Neuron (in vitro differentiated cells): Measurements from ENCODE around the gene RNPEPL1.

ENCODE experiments used
- H2AFZ ChIP-seq: one replicate; pipeline ENCODE4 v1.6.1; 2013; ENCODE audit warnings: low read depth, mild to moderate bottlenecking, inconsistent platforms, low read length, moderate library complexity
- H3K27me3 ChIP-seq: one replicate; pipeline ENCODE4 v1.6.1; 2013; ENCODE audit warnings: low read length; ENCODE audit not compliant: insufficient read depth
- H3K36me3 ChIP-seq: one replicate; pipeline ENCODE4 v1.6.1; 2013; ENCODE audit warnings: low read length; ENCODE audit not compliant: insufficient read depth
- H3K4me1 ChIP-seq: one replicate; pipeline ENCODE4 v1.6.1; 2013; ENCODE audit warnings: low read length; ENCODE audit not compliant: insufficient read depth
- H3K4me3 ChIP-seq: 2 replicates; pipeline ENCODE4 v1.5.1; 2013; ENCODE audit warnings: mild to moderate bottlenecking, low read length, moderate library complexity
- H3K9me3 ChIP-seq: one replicate; pipeline ENCODE4 v1.6.1; 2013; ENCODE audit warnings: low read length

The RNPEPL1 gene

DNA sequence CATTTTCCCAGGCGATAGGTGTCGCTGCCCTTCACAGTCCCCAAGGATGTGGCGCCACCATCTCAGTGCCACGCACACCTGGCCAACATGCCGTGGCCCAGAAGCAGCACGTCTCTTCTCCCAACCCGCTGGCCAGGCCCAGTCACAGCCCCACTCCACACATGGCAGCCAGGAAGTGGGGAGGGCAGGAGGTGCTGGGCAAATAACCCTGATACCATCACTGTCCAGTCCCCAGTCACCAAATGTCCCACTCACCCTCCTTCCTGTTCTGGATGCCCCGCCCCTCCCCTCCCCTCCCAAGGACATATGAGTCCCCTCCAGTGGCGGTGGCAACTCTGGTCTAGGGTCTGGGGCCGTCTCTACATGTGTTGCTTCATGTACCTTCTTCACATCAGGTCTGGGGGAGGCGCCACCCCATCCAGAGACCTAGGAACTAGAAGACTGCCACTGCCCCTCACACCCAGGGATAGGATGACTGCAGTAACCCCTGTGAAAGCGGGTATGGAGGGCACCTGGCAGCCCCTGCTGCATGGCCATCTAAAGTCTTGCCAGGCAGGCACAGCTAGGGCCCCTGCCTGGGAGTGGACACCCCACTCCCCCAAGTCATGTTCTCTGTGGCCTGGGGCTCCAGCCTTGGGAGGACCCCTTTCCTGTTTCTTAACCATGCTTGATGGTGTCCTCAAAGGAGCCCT is 10.9 kb downstream of the RNPEPL1 start:
- Histone ChIP-seq H3K4me3 (no peak overlapping the region), H3K9me3 (peaks cover 4% of the 10 kb centered on the region), H3K4me1 (no peaks in the 10 kb centered on the region), H2AFZ (no peak overlapping the region), H3K27me3 (no peaks in the 10 kb centered on the region), H3K36me3 (peaks cover 24% of the 10 kb centered on the region)

DNA sequence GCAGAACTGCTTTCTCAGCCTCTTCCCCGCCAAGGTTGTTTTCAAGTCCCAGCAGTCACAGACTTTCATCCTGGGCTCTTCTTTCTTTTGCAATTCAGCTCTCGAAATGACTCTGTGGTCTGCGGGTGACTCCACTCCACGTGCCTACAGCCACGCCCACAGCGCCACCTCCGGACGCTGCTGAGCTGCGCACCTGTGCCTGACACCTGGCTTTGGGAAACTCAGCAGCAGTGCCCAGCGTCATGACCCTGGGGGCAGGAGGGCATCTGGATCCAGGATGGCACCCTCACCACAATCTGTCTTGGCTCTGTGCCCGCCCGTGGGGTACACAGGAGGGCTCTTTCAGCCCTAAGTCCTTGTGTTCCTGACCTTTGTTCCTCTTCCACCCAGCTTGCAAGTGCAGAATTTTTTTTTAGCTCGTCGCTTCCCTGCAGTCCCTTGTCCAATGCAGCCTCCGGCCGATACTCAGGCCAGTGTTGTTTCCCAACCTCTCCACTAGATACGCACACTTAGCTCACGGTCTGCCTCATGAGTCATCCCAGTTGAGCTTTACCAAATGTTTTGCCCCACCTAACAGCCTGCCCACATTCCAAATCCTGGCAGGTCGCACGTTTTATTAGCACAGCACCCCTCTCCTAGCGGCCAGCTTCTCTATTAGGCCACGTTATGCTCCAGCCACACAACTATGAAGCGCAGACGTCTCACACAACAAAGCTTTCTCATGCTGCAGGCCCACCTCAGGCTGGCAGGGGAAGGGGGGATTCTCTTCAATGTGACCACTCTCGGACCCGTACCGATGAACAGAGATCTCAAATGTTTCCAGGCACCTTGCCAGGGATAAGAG is 11.7 kb downstream of the RNPEPL1 start:
- peaks cover 17% of the 10 kb centered on the region for H3K36me3 ChIP-seq
- H3K9me3 ChIP-seq = peaks cover 4% of the 10 kb centered on the region
- peaks cover 4% of the 10 kb centered on the region for H3K4me1 ChIP-seq
- H3K27me3 ChIP-seq = no peaks in the 10 kb centered on the region
- no peak overlapping the region for H3K4me3 ChIP-seq
- H2AFZ ChIP-seq = no peak overlapping the region

DNA sequence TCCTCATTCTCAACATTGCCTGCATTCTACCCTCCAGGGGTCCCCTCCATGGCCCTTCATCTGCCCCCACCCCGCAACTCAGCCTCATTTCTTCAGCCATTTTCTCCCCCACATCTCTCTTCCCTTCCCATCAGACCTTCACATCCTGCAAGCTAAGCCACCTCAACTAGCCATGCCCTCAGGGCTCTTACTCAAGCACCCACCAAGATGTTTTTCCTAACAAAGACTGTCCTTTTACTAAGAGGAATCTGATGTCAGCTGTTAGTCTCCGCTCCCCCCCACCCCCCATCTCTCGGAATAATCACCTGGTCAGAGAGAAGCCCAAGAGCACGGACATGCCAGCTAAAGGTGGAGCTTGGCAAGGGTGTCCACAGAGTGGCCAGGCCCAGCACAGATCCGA is 13.5 kb downstream of the RNPEPL1 start:
- Histone ChIP-seq H3K36me3 (peaks cover 9% of the 10 kb centered on the region), H3K27me3 (no peaks in the 10 kb centered on the region), H3K4me3 (no peak overlapping the region), H2AFZ (no peak overlapping the region), H3K4me1 (peaks cover 12% of the 10 kb centered on the region), H3K9me3 (peaks cover 4% of the 10 kb centered on the region)

DNA sequence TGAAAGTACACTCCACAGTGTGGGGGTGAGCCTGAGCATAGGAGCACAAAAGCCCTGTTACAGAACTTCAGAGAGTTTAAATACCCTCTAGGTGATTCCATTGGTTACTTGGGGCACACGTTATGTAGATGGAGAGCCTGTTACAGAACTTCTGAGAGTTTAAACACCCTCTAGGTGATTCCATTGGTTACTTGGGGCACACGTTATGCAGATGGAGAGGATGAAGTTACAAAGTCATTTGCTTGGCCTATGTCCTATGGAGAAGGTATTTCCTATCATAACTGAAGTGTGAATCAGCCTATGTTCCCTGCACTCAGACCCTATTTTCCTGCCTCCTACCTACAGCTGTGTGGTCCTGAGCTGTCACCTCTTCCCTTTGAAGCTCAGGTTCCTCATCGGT is 14.5 kb downstream of the RNPEPL1 start:
- Histone ChIP-seq H3K4me3 (no peak overlapping the region), H3K4me1 (peaks cover 19% of the 10 kb centered on the region), H3K27me3 (no peaks in the 10 kb centered on the region), H3K9me3 (peaks cover 4% of the 10 kb centered on the region), H2AFZ (no peak overlapping the region), H3K36me3 (peaks cover 5% of the 10 kb centered on the region)

DNA sequence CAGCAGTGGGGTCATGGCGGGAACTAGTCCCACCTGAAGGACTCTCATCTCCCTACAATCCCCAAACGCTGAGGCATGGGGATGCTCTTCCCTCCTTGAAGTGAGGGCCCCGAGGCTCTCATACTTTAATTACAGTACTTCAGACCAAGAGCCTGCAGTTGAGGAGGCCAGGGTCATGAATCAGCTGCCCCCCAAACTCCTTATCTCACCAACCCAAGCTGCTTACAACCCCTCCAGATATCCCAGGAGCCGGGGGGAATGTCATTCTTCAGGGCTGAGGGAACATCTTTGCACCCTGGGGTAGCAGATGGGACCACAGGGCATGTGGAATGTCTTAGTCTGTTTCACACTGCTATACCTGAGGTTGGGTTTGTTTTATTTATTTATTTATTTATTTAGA is 15.5 kb downstream of the RNPEPL1 start:
- H3K9me3 ChIP-seq = peaks cover 4% of the 10 kb centered on the region

DNA sequence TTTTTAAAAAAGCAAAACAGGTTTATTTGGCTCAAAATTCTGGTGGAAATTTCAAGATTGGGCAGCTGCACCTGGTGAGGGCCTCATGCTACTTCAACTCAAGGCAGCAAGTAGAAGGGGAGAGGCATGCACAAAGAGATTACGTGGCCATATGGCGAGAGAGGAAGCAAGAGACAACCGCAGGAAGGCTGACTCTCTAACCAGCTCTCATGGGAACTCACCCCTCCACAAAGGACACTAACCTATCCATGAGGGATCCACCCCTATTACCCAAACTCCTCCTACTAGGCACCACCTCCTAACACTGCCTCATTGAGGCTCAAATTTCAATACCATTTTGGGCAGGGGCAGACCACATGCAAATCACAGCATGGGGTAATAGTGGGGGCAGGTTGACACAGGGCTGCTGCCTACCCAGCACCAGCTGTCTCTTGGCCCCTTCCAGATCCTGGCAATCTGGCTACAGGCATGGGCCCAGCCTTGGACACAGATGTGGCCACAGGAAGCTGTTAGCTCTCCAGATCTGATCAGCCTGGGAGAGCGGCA is 16.3 kb downstream of the RNPEPL1 start:
- Histone ChIP-seq H3K27me3 (no peaks in the 10 kb centered on the region), H3K9me3 (peaks cover 4% of the 10 kb centered on the region), H3K4me3 (peak overlapping the region; percentile 97), H3K36me3 (peaks cover 3% of the 10 kb centered on the region), H3K4me1 (peaks cover 29% of the 10 kb centered on the region), H2AFZ (no peak overlapping the region)

More for the DNA sequence above, 15.5 kb downstream of the RNPEPL1 start:
- H3K4me3 ChIP-seq = no peak overlapping the region
- H3K27me3 ChIP-seq = no peaks in the 10 kb centered on the region
- H3K4me1 ChIP-seq = peaks cover 29% of the 10 kb centered on the region
- no peak overlapping the region for H2AFZ ChIP-seq
- H3K36me3 ChIP-seq = no peaks in the 10 kb centered on the region

DNA sequence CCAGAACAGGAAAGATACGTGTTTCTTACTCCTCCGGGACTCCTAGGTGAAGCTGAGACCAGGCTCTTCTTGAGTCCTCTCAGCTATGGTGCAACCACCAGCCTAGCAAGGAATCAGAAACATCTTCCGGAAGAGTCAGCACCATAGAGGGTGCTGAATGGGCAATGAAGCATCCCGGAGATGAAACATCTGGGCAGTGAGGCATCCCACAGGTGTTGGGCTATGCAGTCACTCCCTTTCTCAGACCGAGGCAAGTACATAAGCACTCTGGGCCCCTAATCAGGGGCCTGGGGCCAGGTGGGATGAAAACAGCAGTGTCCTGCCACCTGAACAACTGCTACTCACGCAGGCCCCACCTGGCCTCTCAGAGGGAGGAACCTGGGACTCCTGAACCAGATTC is 16.8 kb downstream of the RNPEPL1 start:
- Histone ChIP-seq H3K27me3 (no peaks in the 10 kb centered on the region), H3K9me3 (peaks cover 4% of the 10 kb centered on the region), H3K4me3 (peak overlapping the region; percentile 97), H2AFZ (no peak overlapping the region), H3K36me3 (peaks cover 8% of the 10 kb centered on the region), H3K4me1 (peaks cover 29% of the 10 kb centered on the region)

DNA sequence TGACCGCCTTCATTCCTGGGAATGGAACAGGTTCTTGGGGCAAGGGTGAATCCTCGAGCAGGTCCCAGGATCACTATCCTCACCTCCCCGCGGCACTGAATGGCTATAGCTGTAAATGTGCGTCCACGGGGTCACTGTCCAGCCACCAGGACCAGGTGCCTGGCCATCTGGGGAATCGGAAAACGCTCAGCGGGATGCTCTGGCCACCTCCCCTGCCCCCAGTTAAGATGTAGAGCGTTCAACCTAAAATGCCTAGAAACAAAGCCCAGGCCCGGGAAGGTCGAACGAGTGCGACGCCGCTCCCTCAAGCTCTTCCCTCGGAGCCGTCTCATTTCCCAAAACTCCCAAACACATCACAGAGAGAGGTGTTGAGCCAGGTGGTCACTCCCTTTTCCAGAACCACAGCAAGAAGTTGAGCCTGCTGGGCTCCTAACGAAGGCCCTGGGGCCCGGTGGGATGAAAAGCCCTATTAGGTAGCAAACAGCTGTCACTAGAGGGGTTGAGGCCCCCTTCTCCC is 17.5 kb downstream of the RNPEPL1 start:
- peak overlapping the region; percentile 97 for H3K4me3 ChIP-seq
- H3K36me3 ChIP-seq = peaks cover 13% of the 10 kb centered on the region
- peaks cover 4% of the 10 kb centered on the region for H3K9me3 ChIP-seq
- no peaks in the 10 kb centered on the region for H3K27me3 ChIP-seq
- peak overlapping the region; percentile 55 for H2AFZ ChIP-seq
- peaks cover 29% of the 10 kb centered on the region for H3K4me1 ChIP-seq

DNA sequence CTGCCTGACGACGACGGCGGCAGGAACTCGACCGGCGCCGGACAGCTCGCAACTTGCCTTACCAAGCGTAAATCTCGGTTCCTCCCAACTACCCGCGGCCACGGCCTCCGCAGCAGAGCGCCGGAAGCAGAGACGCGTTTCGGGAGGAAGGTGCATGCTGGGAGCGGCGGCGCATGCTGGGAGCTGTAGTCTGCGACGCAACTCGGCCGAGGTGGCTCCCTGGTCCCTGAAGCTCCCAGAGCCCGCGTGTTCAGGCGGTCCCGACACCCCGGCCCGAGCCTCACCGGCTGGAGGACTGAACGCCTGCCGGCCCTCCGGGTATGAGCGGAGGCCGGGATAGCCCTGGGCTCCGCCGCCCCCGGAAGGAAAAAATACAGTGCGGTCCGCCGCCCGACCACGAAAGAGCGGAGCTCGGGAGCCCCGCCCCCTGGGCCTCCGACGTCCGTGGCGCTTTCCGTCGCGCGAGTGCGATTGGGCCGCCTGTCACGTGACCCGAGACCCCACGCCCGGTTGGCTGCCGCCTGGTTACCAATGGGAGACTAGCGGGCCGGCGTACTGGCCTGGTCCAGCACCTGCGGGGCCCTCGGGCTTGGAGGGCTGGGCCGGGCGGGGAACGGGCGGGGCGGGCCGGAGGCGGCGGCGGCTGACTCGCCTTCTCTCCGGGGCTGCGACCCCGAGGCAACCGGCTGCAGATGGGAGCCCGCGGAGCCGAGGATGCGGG is 18.1 kb downstream of the RNPEPL1 start, which contains the start of gene CAPN10:
CAPN10 (plus strand) TSS at position 537 of the 721 bp plus-strand sequence; CDS start at position 715, 178 bp downstream.
- H3K9me3 ChIP-seq = peaks cover 3% of the 10 kb centered on the region
- H3K27me3 ChIP-seq = no peaks in the 10 kb centered on the region
- H3K36me3 ChIP-seq = peaks cover 19% of the 10 kb centered on the region
- peaks cover 29% of the 10 kb centered on the region for H3K4me1 ChIP-seq
- H2AFZ ChIP-seq = peak within 1 kb of the TSS; percentile 55
- H3K4me3 ChIP-seq = peak within 1 kb of the TSS; percentile 97

DNA sequence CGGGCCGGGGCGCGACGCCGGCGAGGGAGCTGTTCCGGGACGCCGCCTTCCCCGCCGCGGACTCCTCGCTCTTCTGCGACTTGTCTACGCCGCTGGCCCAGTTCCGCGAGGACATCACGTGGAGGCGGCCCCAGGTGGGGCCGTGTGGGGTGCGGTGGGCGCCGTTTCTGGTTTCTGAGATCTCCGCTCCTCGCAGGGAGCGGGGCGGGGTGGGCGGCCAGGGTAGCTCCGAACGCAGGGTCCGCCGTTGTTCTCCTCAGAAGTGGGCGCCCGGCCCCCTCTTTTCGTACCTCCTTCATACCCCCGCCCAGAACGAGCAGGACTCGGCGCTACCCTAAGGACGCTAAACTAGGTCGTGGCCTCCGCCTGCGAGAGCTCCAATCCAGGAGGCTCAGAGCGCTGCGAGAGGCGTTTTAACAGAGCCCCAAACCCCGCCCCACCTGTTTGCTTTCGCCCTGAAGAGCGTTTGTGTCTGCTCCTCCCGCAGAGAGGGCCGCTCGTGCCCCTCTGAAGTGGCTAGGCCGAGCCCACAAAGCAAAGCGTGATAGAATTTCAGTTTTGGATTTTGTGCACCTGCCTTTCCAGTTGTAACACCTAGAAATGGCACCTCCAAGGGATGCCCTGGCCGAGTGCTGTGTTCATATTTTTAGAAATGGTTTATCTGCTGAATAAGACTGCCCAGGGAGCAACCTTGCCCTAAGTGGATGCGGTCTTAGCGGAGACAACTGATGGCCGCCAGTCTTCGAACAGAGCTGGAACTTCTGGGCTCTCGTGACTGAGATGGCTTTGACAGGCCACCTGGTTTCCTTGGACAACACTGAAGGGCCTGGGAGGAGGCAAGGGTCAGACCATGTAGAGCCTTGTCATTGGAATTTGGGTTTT is 18.9 kb downstream of the RNPEPL1 start:
- no peaks in the 10 kb centered on the region for H3K9me3 ChIP-seq
- no peaks in the 10 kb centered on the region for H3K27me3 ChIP-seq
- peak overlapping the region; percentile 55 for H2AFZ ChIP-seq
- H3K4me1 ChIP-seq = peaks cover 29% of the 10 kb centered on the region
- peaks cover 26% of the 10 kb centered on the region for H3K36me3 ChIP-seq
- peak overlapping the region; percentile 97 for H3K4me3 ChIP-seq

DNA sequence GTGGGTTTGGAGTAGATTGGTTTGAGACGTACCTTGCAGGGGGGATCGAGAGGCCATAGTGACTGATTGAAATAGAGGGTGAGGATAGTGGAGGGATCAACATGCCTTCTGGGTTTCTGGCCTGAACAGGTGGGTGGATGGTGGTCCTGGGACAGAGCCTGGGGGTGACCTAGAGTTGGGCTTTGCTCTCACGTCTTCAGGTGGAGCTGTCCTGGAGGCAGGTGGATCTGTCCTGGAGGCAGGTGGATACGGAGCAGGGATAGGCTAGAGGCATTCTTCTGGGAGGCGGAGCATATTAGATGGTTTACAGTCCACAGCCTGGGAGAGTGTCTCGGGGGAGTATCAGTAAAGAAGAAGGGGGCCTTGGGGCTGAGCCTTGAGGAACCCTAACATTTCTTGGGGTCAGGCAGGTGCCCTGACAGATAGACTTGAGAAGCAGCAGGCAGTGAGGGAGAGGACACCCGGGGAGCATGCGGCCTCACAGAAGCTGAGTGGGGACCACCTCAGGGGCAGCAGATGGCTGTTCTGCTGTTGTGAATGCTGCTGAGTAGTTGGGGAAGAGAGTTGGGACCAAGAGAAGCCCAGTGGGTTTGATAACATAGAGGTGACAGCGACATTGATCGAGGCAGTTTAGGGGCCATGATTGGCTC is 19.8 kb downstream of the RNPEPL1 start:
- H2AFZ ChIP-seq = no peak overlapping the region
- H3K9me3 ChIP-seq = no peaks in the 10 kb centered on the region
- H3K4me3 ChIP-seq = peak overlapping the region; percentile 97
- H3K4me1 ChIP-seq = peaks cover 29% of the 10 kb centered on the region
- H3K27me3 ChIP-seq = no peaks in the 10 kb centered on the region
- H3K36me3 ChIP-seq = peaks cover 31% of the 10 kb centered on the region
